Body of pancreas (tissue), 4 donors: Measurements from ENCODE around the gene MGAT5. TPM values are rescaled to one million over a fixed set of nuclear protein-coding genes. Genes with fewer than 3 reads are reported as not detected.

ENCODE experiments used
- ATAC-seq: fragments of 150-250 bp; one replicate; pipeline ENCODE4 v1.9.1; 2016
- DNase-seq, 4 donors: peaks; one replicate each; pipeline ENCODE4 v3.0.0-alpha.2; 2019
- H3K27ac ChIP-seq, 4 donors: fragments of 200-600 bp; sonication (generic); 1 replicate in 3 of 4; 2 replicates in 1 of 4; pipeline versions ENCODE4 v1.5.1 to v1.6.1; 2016 to 2019; ENCODE audit warnings: mild to moderate bottlenecking in 1 of 4, mixed read lengths in 1 of 4, moderate library complexity in 1 of 4
- H3K27me3 ChIP-seq, 2 donors: fragments of 200-600 bp; sonication (generic); one replicate each; pipeline ENCODE4 v1.6.0; 2016; ENCODE audit warnings: mild to moderate bottlenecking in 1 of 2
- H3K36me3 ChIP-seq, 2 donors: fragments of 200-600 bp; sonication (generic); replicated peaks in 1 of 2; 2 replicates each; pipeline ENCODE4 v1.5.1; 2016; ENCODE audit warnings: low read depth in 2 of 2; ENCODE audit not compliant: insufficient read depth in 1 of 2
- H3K4me1 ChIP-seq: fragments of 200-600 bp; sonication (generic); one replicate; pipeline ENCODE4 v1.6.0; 2016
- H3K4me3 ChIP-seq, 2 donors: fragments of 200-600 bp; sonication (generic); 1 replicate in 1 of 2; 2 replicates in 1 of 2; pipeline ENCODE4 v1.5.1; 2016 to 2019
- H3K9me3 ChIP-seq, 3 donors: fragments of 200-600 bp; sonication (generic); 1 replicate in 2 of 3; 2 replicates in 1 of 3; pipeline ENCODE4 v1.5.1; 2016
- POLR2A ChIP-seq, 3 donors: fragments of 450-650 bp; IDR thresholded peaks; one replicate each; pipeline ENCODE4 v1.6.1; 2016; ENCODE audit warnings: antibody characterized with exemption in 3 of 3, mild to moderate bottlenecking in 2 of 3
- WGBS, 2 donors: methylation state at CpG; one replicate each; pipeline ENCODE4 v1.1.5; 2017; 5-methylcytosine and 5-hydroxymethylcytosine counted together
- intact Hi-C: fragments of 100-400 bp; cut with DNase I; formaldehyde crosslinking; loops from one replicate; pipeline ENCODE4 v1.15.1; 2023
- total RNA-seq, 2 donors: library from RNA; depleted of rRNA; stranded (reverse); fragments of >200 nt; gene quantifications; one replicate each; pipeline ENCODE4 v1.1.0, GENCODE V29; 2016
- TF ChIP-seq, protein P1 (sequence below), 7 experiments: fragments of 450-650 bp in 4 of 7; fragments of 200-600 bp in 3 of 7; sonication (generic) in 3 of 7; IDR thresholded peaks; one replicate each; pipeline ENCODE4 v1.5.1; 2016 to 2019; ENCODE audit warnings: antibody characterized with exemption in 7 of 7

MGAT5 gene
- total RNA-seq, 2 donors from 2014 or later: 15.8 to 16.3 TPM

- Histone ChIP-seq H3K4me3 (no peak overlapping the region), H3K4me1 (peaks cover 39% of the 10 kb centered on the region), H3K27me3 (no peaks in the 10 kb centered on the region), H3K9me3 (no peaks in the 10 kb centered on the region), H3K36me3 (no peaks in the 10 kb centered on the region), H3K27ac (no peak overlapping the region)
- TF ChIP-seq, protein P1, sequence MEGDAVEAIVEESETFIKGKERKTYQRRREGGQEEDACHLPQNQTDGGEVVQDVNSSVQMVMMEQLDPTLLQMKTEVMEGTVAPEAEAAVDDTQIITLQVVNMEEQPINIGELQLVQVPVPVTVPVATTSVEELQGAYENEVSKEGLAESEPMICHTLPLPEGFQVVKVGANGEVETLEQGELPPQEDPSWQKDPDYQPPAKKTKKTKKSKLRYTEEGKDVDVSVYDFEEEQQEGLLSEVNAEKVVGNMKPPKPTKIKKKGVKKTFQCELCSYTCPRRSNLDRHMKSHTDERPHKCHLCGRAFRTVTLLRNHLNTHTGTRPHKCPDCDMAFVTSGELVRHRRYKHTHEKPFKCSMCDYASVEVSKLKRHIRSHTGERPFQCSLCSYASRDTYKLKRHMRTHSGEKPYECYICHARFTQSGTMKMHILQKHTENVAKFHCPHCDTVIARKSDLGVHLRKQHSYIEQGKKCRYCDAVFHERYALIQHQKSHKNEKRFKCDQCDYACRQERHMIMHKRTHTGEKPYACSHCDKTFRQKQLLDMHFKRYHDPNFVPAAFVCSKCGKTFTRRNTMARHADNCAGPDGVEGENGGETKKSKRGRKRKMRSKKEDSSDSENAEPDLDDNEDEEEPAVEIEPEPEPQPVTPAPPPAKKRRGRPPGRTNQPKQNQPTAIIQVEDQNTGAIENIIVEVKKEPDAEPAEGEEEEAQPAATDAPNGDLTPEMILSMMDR (IDR thresholded peaks at IDR 0.05): no peak
- TF ChIP-seq POLR2A (IDR thresholded peaks at IDR 0.05): no peak
- intact Hi-C loops: no loop called here
- no peak for DNase-seq
- 43 to 55% methylated on average over 2 of the region's 2 CpGs for WGBS, 2 donors
- ATAC-seq: no peak
Observed at GRCh38 chr2:134217351-134217750, 36.5 kb upstream of the MGAT5 start.

DNA sequence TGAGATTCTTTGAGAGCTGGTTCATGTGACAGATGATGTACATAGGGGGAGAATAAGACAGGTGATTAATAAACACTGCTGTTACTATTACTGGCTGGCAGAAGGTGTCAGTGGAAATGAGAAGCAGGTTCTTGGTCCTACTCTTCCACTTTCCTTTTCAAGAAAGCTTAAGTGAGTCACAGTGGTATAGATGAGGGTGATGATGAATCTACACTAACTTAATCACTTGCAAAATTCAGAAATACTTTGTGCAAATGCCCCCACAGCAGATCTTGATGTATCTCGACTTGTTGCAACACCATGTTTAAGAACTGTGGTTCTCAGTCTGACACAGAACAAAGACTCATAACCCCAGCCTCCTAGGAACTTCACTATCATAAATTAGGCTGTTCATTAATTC lies 35.9 kb upstream of the MGAT5 start:
- WGBS, 2 donors: 82 to 92% methylated on average over 1 of the region's 1 CpG
- ATAC-seq (no peak), DNase-seq (no peak)
- no peaks in the 10 kb centered on the region for H3K9me3 ChIP-seq
- H3K4me1 ChIP-seq: peaks cover 34% of the 10 kb centered on the region
- TF ChIP-seq, protein P1 (IDR thresholded peaks at IDR 0.05): no peak
- no peak for TF ChIP-seq POLR2A (IDR thresholded peaks at IDR 0.05)
- no peak overlapping the region for H3K4me3 ChIP-seq
- no peaks in the 10 kb centered on the region for H3K27me3 ChIP-seq
- no peak overlapping the region for H3K27ac ChIP-seq
- intact Hi-C loops: no loop called here
- no peaks in the 10 kb centered on the region for H3K36me3 ChIP-seq

- WGBS, 2 donors: 82 to 96% methylated on average over 3 of the region's 3 CpGs
- Histone ChIP-seq H3K4me1 (peaks cover 32% of the 10 kb centered on the region), H3K27me3 (no peaks in the 10 kb centered on the region), H3K4me3 (no peak overlapping the region), H3K9me3 (no peaks in the 10 kb centered on the region), H3K27ac (no peak overlapping the region), H3K36me3 (no peaks in the 10 kb centered on the region)
- no peak for DNase-seq
- TF ChIP-seq, protein P1 (IDR thresholded peaks at IDR 0.05): no peak
- no peak for TF ChIP-seq POLR2A (IDR thresholded peaks at IDR 0.05)
- intact Hi-C loops: no loop called here
- no peak for ATAC-seq
Observed at GRCh38 chr2:134218414-134218813, 35.5 kb upstream of the MGAT5 start.

- DNase-seq (peak in 1 of 4 donors; percentile 49), ATAC-seq (no peak)
- Histone ChIP-seq H3K27ac (peak overlapping the region in 1 of 4 donors; percentile 38), H3K9me3 (no peaks in the 10 kb centered on the region), H3K4me3 (no peak overlapping the region), H3K36me3 (no peaks in the 10 kb centered on the region), H3K4me1 (peaks cover 32% of the 10 kb centered on the region), H3K27me3 (no peaks in the 10 kb centered on the region)
- WGBS, 2 donors: 74 to 75% methylated on average over 9 of the region's 9 CpGs
- no peak for TF ChIP-seq POLR2A (IDR thresholded peaks at IDR 0.05)
- TF ChIP-seq, protein P1 (IDR thresholded peaks at IDR 0.05): no peak
- intact Hi-C loops: no loop called here
Observed at GRCh38 chr2:134218930-134219658, 34.8 kb upstream of the MGAT5 start.
